GM18909 (cell line): ENCODE measurements around the gene RBM43.
"Not testable (repeated sequence)": the region's sequence is repeated elsewhere in the genome, so short reads cannot be mapped to it uniquely, and the experiment has no call there.

Experiments
- ATAC-seq: cut with Tn5 transposase; IDR thresholded peaks from one replicate; pipeline ENCODE4 v1.9.1; 2021; ENCODE audit warnings: mild to moderate bottlenecking; ENCODE audit not compliant: unreplicated experiment, poor library complexity

Gene RBM43

GRCh38 chr2:151269798-151270568, 8.3 kb upstream of the RBM43 start:
- no peak for ATAC-seq

GRCh38 chr2:151268085-151268484, 6.4 kb upstream of the RBM43 start:
- ATAC-seq, result no peak

- ATAC-seq, result no peak
These were observed 5.9 kb upstream of the RBM43 start for GRCh38 chr2:151267537-151267936.

- ATAC-seq, result no peak
These were observed 4.3 kb upstream of the RBM43 start for GRCh38 chr2:151265991-151266390.

GRCh38 chr2:151264157-151264825, 2.6 kb upstream of the RBM43 start:
- ATAC-seq, result no peak

GRCh38 chr2:151262629-151263028, 966 bp upstream of the RBM43 start:
- no peak for ATAC-seq

- ATAC-seq, result no peak
These were observed 271 bp upstream of the RBM43 start for GRCh38 chr2:151261977-151262291.

- ATAC-seq, result peak; percentile 14
These were observed 961 bp downstream of the RBM43 start for GRCh38 chr2:151260573-151261230.

GRCh38 chr2:151258121-151258520, 3.5 kb downstream of the RBM43 start:
- no peak for ATAC-seq

GRCh38 chr2:151252646-151253045, 9.0 kb downstream of the RBM43 start:
- ATAC-seq, result no peak

- no peak for ATAC-seq
These were observed 10.7 kb downstream of the RBM43 start for GRCh38 chr2:151251012-151251411.

GRCh38 chr2:151247432-151247831, 14.2 kb downstream of the RBM43 start:
- ATAC-seq, result no peak

- no peak for ATAC-seq
These were observed 15.5 kb downstream of the RBM43 start for GRCh38 chr2:151246152-151246551.

GRCh38 chr2:151243468-151243867, 18.2 kb downstream of the RBM43 start:
- no peak for ATAC-seq

- ATAC-seq, result no peak
These were observed 20.4 kb downstream of the RBM43 start for GRCh38 chr2:151241224-151241623.

GRCh38 chr2:151240433-151240832, 21.2 kb downstream of the RBM43 start:
- ATAC-seq, result no peak

- ATAC-seq, result no peak
These were observed 22.0 kb downstream of the RBM43 start for GRCh38 chr2:151239624-151240023.

- ATAC-seq, result peak; percentile 80
These were observed 22.9 kb downstream of the RBM43 start for GRCh38 chr2:151238527-151239487.

- ATAC-seq, result no peak
These were observed 24.1 kb downstream of the RBM43 start for GRCh38 chr2:151237422-151238025.

- ATAC-seq, result not testable (repeated sequence)
These were observed 27.9 kb downstream of the RBM43 start for GRCh38 chr2:151233760-151234159.
